ENCODE data around the gene PFDN2. TPM values are rescaled to one million over a fixed set of nuclear protein-coding genes. Genes with fewer than 3 reads are reported as not detected.

Gene PFDN2
- polyA plus RNA-seq, 1 experiment: 101 TPM

DNA sequence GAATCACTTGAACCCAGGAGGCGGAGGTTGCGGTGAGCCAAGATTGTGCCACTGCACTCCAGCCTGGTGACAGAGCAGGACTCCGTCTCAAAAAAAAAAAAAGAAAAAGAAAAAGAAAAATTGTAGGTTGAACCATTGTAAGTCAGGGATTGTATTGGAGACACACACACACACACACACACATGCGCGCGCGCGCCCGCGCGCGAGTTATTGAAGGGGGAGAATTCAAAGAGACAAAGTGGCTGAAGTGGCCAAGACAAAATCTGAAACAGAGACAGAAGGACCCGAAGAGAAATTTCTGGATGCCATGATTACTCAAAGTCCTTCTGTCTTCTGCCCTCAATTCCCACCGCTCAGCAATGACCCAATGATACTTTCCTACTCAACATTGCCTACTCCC lies 23.4 kb downstream of the PFDN2 start:
- no peak for DNase-seq (ENCODE audit: low read depth, low spot score)
- TF ChIP-seq CTCF (IDR thresholded peaks at IDR 0.05; ENCODE audit: low read depth, low read length): no peak
- Histone ChIP-seq H3K27me3 (ENCODE audit: control insufficient read depth, insufficient read depth, low read length) (peaks cover 2% of the 10 kb centered on the region), H3K4me3 (ENCODE audit: low read depth, low read length) (no peak overlapping the region), H3K27ac (ENCODE audit: low read depth, low read length) (no peak overlapping the region), H3K9me3 (ENCODE audit: control insufficient read depth, insufficient read depth, low read length) (no peaks in the 10 kb centered on the region)
- POLR2A ChIA-PET: interaction anchor here (1.3 kb wide), 1 partner anchor 49 kb away, joined by 4 read pairs; the partner anchor contains the start of gene USF1
- CTCF ChIA-PET: interaction anchor here (5.6 kb wide), 1 partner anchor 98 kb away, joined by 80 read pairs; no protein-coding TSS in a partner anchor

DNA sequence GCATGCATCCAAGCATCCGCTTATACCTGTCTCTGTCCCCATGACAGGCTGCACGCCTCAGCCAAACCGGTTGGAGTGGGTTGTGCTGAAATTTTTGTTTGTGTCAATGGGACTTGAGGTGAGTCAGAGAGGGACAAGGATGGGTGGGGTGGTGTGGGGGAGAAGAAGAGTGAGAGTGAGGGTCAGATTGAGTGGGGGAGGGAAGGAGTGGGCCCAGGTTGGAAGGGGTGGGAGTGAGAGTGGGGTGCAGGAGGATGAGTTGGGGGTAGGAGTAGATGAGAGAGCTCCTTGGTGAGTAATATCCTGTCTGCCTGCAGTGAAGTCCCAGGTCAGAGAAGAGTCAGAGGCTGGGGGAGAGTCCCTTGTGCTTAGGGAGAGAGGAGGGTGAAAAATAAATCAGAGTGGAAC lies 25.2 kb downstream of the PFDN2 start:
- H3K27me3 ChIP-seq (ENCODE audit: control insufficient read depth, insufficient read depth, low read length): peaks cover 2% of the 10 kb centered on the region
- CTCF ChIA-PET: interaction anchor here (0.6 to 1.9 kb wide), 3 partner anchors 95 to 141 kb away, joined by 3 to 6 read pairs (median 3); no protein-coding TSS in a partner anchor
- no peak overlapping the region for H3K4me3 ChIP-seq (ENCODE audit: low read depth, low read length)
- DNase-seq (ENCODE audit: low read depth, low spot score): no peak
- TF ChIP-seq CTCF (IDR thresholded peaks at IDR 0.05; ENCODE audit: low read depth, low read length): no peak
- no peaks in the 10 kb centered on the region for H3K9me3 ChIP-seq (ENCODE audit: control insufficient read depth, insufficient read depth, low read length)
- no peak overlapping the region for H3K27ac ChIP-seq (ENCODE audit: low read depth, low read length)
- POLR2A ChIA-PET: no interaction called here

DNA sequence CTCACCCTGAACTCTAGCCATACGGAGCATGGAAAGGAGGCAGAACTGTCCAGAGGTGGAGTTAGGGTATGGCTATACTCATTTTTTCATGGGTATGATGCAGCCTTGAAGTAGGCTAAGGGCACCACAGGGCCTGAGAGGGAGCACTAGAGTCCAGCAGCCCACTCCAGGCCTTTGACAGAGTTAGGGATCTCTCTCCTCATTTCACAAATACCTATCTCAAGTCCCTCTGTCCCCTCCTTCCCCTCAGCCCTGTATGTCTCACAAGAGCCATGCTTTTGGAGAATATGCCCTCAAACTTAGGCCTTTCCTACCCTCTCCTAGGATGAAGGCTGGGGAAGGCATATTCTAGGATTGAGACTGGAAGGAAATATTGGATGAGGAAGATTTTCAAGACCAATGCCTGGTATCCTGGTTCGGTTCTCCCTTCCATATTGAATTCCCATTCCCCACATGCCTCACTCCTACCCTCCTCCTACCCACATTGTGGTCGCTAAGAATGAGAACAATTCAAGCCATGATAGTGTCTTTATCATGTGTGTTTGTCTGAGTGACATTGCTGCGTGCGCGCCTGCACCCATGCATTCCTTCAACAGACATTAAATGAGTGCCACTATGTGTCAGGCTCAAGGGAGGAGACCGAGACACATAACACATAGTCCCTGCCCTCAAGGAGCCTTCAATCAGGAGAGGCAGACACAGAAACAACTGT lies 25.9 kb downstream of the PFDN2 start:
- Histone ChIP-seq H3K4me3 (ENCODE audit: low read depth, low read length) (no peak overlapping the region), H3K27ac (ENCODE audit: low read depth, low read length) (no peak overlapping the region), H3K9me3 (ENCODE audit: control insufficient read depth, insufficient read depth, low read length) (no peaks in the 10 kb centered on the region), H3K27me3 (ENCODE audit: control insufficient read depth, insufficient read depth, low read length) (peaks cover 2% of the 10 kb centered on the region)
- TF ChIP-seq CTCF (IDR thresholded peaks at IDR 0.05; ENCODE audit: low read depth, low read length): no peak
- CTCF ChIA-PET: interaction anchor here (1.9 kb wide), 1 partner anchor 94 kb away, joined by 6 read pairs; no protein-coding TSS in a partner anchor
- POLR2A ChIA-PET: no interaction called here
- no peak for DNase-seq (ENCODE audit: low read depth, low spot score)

GRCh38 chr1:161091093-161091492 lies 26.7 kb downstream of the PFDN2 start:
- TF ChIP-seq CTCF (IDR thresholded peaks at IDR 0.05; ENCODE audit: low read depth, low read length): no peak
- DNase-seq (ENCODE audit: low read depth, low spot score): no peak
- Histone ChIP-seq H3K27me3 (ENCODE audit: control insufficient read depth, insufficient read depth, low read length) (no peaks in the 10 kb centered on the region), H3K9me3 (ENCODE audit: control insufficient read depth, insufficient read depth, low read length) (no peaks in the 10 kb centered on the region), H3K4me3 (ENCODE audit: low read depth, low read length) (no peak overlapping the region), H3K27ac (ENCODE audit: low read depth, low read length) (no peak overlapping the region)
- CTCF ChIA-PET: no interaction called here
- POLR2A ChIA-PET: no interaction called here

GRCh38 chr1:161090617-161091016 lies 27.2 kb downstream of the PFDN2 start:
- DNase-seq (ENCODE audit: low read depth, low spot score): no peak
- ChIA-PET CTCF (no interaction called here), POLR2A (no interaction called here)
- Histone ChIP-seq H3K4me3 (ENCODE audit: low read depth, low read length) (no peak overlapping the region), H3K27me3 (ENCODE audit: control insufficient read depth, insufficient read depth, low read length) (no peaks in the 10 kb centered on the region), H3K27ac (ENCODE audit: low read depth, low read length) (no peak overlapping the region), H3K9me3 (ENCODE audit: control insufficient read depth, insufficient read depth, low read length) (no peaks in the 10 kb centered on the region)
- no peak for TF ChIP-seq CTCF (IDR thresholded peaks at IDR 0.05; ENCODE audit: low read depth, low read length)

Data from AG04450 (cell line).